Vagina (tissue), 2 donors: ENCODE results near the gene KRTAP5-5.

Experiments used
- CTCF ChIP-seq, 3 experiments: fragments of 450-650 bp in 2 of 3; fragments of 200-600 bp in 1 of 3; sonication (generic) in 1 of 3; IDR thresholded peaks; one replicate each; pipeline ENCODE4 v1.5.1; 2017 to 2019; ENCODE audit warnings: antibody characterized with exemption in 3 of 3, mild to moderate bottlenecking in 2 of 3, moderate library complexity in 2 of 3
- POLR2A ChIP-seq, 2 donors: fragments of 450-650 bp; IDR thresholded peaks; one replicate each; pipeline ENCODE4 v1.6.1; 2017; ENCODE audit warnings: antibody characterized with exemption in 2 of 2, mild to moderate bottlenecking in 2 of 2, moderate library complexity in 2 of 2
- POLR2AphosphoS5 ChIP-seq, 2 donors: sonication (generic); formaldehyde crosslinking; IDR thresholded peaks; one replicate each; pipeline ENCODE4 v1.9.0; 2017; ENCODE audit warnings: antibody characterized with exemption in 2 of 2, mild to moderate bottlenecking in 2 of 2, low read depth in 1 of 2; ENCODE audit not compliant: insufficient read depth in 1 of 2

- no peak for TF ChIP-seq CTCF (IDR thresholded peaks at IDR 0.05)
- TF ChIP-seq POLR2AphosphoS5 (IDR thresholded peaks at IDR 0.05; ENCODE audit: insufficient read depth in 1 of 2, low read depth in 1 of 2): no peak
- TF ChIP-seq POLR2A (IDR thresholded peaks at IDR 0.05): no peak
These were observed 30.8 kb upstream of the KRTAP5-5 start for GRCh38 chr11:1598816-1599215.
